ENCODE results near the gene FLOT1. TPM values are rescaled to one million over a fixed set of nuclear protein-coding genes. Genes with fewer than 3 reads are reported as not detected.
A peak's percentile ranks its signal among the peaks of the same experiment; 100 is the strongest.

Gene FLOT1
- polyA plus RNA-seq, 1 donor, result 136 TPM

DNA sequence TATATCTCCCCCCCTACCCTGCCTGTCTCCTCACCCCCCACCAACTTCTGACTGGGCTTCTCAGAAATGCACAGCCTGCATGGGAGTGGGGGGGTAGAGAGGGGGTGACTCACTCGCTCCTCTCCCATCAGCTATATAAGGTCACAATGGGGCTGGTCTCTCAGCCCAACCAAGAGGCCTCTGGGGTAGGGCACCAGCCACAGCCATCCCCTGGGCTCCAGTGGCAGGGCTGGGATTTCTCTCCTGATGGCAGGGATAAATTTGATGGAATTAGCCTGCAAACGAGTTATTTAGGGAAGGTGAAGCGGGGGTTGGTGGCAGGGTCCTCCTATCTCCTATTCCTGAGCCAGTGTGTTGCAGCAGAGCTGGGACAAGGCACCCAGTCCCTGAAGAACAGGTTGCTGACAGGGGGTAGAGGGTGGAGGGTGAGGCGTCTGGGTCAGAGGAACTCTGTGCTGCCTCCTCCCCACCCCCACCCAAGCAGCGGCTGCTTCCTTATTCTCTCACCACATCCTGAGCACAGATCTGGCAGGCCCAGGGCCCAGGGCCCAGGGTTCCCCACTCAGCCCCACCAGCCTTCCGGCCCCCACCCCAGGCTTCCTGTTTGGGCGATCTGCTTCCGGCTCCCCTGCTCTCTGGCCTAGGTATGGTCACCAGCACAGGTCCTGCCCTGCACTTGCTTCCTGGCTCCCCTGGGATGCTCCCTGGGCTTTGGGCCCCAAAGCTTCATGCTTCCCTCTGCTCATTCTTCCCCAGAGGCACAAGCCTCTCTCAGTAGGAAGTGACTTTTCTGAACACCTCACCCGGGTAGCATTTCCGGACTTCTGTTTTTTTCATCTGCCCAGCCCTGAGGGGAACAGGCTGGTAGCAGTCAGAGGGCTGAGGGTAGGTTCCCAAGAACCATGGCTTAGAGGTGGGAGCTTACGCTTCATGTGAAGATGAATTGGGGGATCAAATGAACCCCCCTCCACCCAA is 60.1 kb downstream of the FLOT1 start:
- DNase-seq, result no peak

- DNase-seq, result no peak
Measured at GRCh38 chr6:30681766-30682142, 60.7 kb downstream of the FLOT1 start.

DNA sequence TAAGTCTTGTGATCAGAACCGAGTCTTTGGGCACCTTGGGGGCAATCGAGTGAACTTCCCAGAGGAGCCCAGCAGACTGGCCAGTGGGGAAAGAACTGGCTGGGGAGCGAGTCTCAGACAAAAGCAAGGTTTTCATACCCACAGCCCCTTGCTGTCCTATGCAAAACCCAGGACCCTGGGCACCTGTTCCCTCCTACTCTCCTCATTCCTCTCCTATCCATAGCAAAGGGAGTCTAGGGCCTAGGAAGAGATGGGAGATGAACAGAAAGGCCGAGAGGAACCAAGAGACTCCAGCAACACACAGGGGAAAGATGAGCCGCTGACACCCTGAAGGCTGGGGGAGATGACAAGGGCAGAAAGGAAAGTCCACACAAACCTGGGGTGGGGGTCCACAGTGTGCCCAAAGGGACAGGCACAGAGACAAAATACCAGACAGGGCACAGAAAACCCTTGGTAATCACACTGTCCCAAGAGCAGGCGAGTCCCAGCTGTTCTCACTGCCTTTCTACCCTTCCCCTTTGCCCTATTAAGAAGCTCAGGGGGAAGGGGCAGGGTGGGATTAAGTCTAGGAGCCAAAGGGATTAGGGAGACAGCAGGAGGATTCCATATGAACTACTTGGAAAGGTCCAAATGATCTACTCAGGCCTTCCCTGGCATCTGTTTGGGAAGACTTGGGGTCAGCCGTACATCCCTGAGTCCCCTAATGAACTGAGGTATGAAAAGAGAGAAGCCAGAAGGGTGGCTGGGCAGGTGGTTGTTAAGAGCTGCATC is 62.5 kb downstream of the FLOT1 start:
- DNase-seq, result no peak

DNA sequence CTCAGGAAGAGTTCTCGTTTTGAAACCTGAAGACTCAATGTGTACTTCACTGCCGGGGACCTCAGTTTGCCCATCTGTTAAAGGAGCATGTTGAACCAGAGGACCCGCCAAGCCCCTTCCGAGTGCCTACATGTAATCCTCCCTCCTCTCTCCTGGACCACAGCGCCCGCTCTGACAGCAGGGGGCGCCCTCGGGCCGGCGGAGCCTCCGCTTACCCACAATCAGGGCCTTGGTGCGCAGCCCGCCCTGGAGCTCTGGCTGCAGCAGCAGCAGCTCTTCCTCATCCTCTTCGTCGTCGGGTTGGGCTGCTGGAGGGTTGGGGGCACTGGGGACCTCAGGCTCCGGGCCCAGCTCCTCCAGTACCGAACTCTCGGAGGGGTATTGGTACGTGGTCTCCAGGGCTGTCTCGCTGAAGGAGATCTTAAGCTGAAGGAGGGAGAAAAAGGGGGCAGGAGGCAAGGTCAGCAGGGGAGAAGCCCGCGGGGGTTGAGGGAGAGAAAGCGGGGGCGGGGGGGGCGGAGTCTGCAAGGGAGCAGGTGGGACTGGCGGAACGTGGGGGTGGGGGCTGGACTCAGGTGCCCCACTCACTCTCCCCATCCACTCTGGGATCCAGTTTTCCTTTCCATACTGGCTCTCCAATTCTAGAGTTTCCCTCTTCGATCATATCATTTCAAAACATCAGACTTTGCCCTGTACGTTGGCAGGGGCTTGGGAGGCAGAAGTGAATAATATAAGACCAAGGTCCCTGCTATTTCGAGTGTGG is 63.3 kb downstream of the FLOT1 start:
- peak; percentile 77 for DNase-seq

Other genes with a start within 250 kb of the FLOT1 start
- gene GNL1, start 186.2 kb downstream of the FLOT1 start, polyA plus RNA-seq (ENCODE audit: insufficient read length), result 98.1 TPM
- gene PRR3, start 185.4 kb downstream of the FLOT1 start, polyA plus RNA-seq (ENCODE audit: insufficient read length), result 40.2 TPM
- 76.0 TPM for gene ABCF1, start 171.2 kb downstream of the FLOT1 start, polyA plus RNA-seq (ENCODE audit: insufficient read length)
- 57.8 TPM for gene PPP1R10, start 125.4 kb downstream of the FLOT1 start, polyA plus RNA-seq (ENCODE audit: insufficient read length)
- 55.8 TPM for gene MRPS18B, start 124.8 kb downstream of the FLOT1 start, polyA plus RNA-seq (ENCODE audit: insufficient read length)
- 60.6 TPM for gene ATAT1, start 115.8 kb downstream of the FLOT1 start, polyA plus RNA-seq (ENCODE audit: insufficient read length)
- gene C6orf136, start 95.6 kb downstream of the FLOT1 start, polyA plus RNA-seq (ENCODE audit: insufficient read length), result 24.1 TPM
- gene DHX16, start 69.7 kb downstream of the FLOT1 start, polyA plus RNA-seq (ENCODE audit: insufficient read length), result 56.9 TPM
- gene PPP1R18, start 56.0 kb downstream of the FLOT1 start, polyA plus RNA-seq (ENCODE audit: insufficient read length), result 36.9 TPM
- 38.1 TPM for gene NRM, start 51.7 kb downstream of the FLOT1 start, polyA plus RNA-seq (ENCODE audit: insufficient read length)
- gene MDC1, start 25.4 kb downstream of the FLOT1 start, polyA plus RNA-seq (ENCODE audit: insufficient read length), result 53.0 TPM
- gene TUBB, start 22.3 kb downstream of the FLOT1 start, polyA plus RNA-seq (ENCODE audit: insufficient read length), result 1,353 TPM
- 15.2 TPM for gene IER3, start 1.9 kb upstream of the FLOT1 start, polyA plus RNA-seq (ENCODE audit: insufficient read length)
- 167 TPM for gene DDR1, start 141.8 kb upstream of the FLOT1 start, polyA plus RNA-seq (ENCODE audit: insufficient read length)
- gene GTF2H4, start 165.5 kb upstream of the FLOT1 start, polyA plus RNA-seq (ENCODE audit: insufficient read length), result 45.4 TPM
- gene VARS2, start 171.6 kb upstream of the FLOT1 start, polyA plus RNA-seq (ENCODE audit: insufficient read length), result 52.6 TPM
- gene SFTA2, start 189.5 kb upstream of the FLOT1 start, polyA plus RNA-seq (ENCODE audit: insufficient read length), result 0.76 TPM
- gene MUCL3, start 198.3 kb upstream of the FLOT1 start, polyA plus RNA-seq (ENCODE audit: insufficient read length), result 0.10 TPM
- not detected for gene MUC21, start 241.0 kb upstream of the FLOT1 start, polyA plus RNA-seq (ENCODE audit: insufficient read length)

Measured in left kidney (tissue), 2 donors.